Epidermal melanocyte (primary cell): Measurements from ENCODE around the gene CD244.
"Not testable (repeated sequence)": the region's sequence is repeated elsewhere in the genome, so short reads cannot be mapped to it uniquely, and the experiment has no call there.

Experiments used
- DNase-seq: peaks from one replicate; pipeline ENCODE4 v3.0.0; 2011; ENCODE audit warnings: low spot score; ENCODE audit not compliant: insufficient read length

CD244 gene

DNA sequence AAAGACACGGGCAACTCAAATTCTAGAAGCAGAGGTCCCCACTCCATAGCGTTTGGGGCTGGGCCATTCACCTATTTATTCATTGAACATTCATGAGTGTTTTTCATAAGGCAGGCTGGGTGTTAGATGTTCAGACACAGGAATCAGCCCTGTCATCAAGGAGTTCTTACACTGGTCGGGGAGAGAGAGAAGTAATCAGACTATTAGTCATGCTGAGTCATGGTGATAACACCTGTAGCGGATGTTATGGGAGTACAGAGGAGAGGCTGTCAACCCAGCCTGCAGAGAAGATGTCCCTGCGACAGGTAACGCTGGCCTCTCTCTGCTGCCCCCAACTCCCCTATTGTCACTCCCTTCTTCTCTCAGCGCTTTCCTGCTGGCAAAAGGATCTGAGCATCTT lies 49.5 kb downstream of the CD244 start:
- no peak for DNase-seq

DNA sequence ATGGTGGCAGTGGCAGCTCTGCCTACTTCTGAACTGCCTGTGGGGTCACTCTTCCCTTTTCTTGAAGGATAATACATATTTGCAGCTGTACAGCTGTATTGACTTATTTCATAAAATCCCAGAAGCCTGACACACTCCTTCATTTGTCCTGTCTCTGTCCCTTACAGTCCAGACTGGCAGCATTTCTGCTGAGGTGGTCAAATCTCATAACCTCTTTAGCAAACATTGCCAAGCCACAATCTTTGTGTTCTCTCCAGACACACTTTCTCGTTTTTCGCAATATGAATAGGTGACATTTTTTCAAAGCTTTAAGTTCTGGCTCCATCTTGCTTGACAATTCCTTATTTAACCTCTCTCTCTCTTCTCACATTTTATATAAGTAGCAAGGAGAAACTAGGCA lies 51.5 kb downstream of the CD244 start:
- DNase-seq, result no peak

DNA sequence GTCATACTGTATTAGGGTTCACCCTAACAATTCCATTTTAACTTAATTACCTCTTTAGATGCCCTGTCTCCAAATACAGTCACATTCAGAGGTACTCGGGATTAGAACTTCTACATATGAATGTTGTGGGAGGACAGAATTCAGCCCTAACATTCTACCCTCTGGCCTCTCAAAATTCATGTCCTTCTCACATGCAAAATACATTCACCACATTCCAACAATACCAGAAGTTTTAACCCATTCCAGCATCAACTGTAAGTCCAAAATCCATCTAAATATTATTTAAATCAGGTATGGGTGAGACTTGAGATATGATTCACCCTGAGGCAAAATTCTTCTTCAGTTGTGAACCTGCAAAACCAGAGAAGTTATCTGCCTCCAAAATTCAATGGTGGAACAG lies 52.2 kb downstream of the CD244 start:
- DNase-seq, result no peak

DNA sequence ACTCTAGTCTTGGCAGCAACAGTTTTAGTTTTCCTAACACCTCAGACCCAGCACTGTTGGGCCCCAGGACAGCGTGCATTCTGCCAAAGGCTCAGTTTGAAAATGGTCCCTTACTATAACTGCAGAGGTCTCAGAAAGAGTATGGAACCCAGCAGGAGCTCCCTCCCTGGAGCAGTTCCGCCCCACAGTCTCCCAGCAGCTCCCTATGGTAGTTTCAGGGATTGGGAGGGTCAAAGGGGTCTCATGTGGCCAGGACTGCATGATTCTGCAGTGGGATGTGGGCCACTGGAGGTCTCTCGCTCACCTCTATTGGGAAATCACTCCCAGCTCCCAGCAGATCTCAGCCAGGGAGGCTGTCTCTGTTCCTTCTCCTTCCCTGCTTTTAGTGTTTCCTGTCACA lies 54.4 kb downstream of the CD244 start:
- no peak for DNase-seq

DNA sequence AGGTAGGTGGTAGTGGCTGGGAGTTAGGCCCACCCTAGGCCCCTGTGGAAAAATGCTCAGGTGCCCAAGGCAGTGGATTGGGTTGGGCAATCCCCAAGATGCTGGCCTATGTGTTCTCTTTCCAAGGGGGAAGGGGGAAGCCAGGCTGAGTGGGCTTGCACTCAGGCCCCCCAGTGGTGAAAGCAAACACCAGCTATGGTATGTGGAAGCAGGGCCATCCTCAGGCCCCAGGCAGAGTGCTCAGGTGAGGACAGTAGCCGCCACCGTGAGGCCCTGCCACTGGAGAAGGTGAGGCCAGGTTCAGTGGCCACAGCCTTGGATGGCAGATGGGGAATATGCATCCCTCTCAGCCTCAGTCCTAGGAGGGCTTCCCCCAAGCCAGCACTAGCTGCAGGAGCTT lies 54.9 kb downstream of the CD244 start:
- DNase-seq, result no peak

DNA sequence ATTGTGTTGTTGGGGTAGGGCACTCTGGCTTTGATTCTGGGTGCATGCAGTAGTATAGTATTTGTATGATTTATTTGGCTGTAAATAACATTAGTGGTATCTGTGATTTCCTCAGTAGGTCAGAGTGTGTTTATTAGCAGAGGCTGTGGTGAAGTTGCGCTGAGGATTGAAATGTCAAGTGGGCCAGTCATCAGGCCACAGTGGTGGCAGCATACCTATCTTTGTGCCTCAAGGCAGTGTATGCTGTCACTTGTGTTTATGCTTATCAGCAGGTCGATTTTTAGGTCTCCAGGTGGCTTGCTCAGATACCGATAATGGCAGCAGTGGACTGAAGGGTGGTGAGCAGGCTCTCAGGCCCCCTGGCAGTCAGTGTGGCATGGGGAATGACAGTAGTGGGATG lies 55.4 kb downstream of the CD244 start:
- no peak for DNase-seq

DNA sequence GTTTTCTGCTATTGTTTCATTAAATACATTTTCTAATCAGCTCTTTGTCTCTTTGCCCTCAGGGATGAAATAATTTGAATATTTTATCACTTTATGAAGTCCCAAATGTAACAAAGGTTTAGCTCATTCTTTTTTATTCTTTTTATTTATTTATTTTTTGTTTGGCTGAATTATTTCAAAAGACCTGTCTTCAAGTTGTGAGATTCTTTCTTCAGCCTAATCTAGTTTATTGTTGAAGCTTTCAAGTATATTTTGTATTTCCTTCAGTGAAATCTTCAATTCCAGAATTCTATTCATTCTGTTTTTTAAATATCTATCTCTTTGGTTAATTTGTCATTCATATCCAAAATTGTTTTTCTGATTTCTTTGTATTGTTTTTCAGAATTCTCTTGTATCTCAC lies 55.9 kb downstream of the CD244 start:
- no peak for DNase-seq

DNA sequence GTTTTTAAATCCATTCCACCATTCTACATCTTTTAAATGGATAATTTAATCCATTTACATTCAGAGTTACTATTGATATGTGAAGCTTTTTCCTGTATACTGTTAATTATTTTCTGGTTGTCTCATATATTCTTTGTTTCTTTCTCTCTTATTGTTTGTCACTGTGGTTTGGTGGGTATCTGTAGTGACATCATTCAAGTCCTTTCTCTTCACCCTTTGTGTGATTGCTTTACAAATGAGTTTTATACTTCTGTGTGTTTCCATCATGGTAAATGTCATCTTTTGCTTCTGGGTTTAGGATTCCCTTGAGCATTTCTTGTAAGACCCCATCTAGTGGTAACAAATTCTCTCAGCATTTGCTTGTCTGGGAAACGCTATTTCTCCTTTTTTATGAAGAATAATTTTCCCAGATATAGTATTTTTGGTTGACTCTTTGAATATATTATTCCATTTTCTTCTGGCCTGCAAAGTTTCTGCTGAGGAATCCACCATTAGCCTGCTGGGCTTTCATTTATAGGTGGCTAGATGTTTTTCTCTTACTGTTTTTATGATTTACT lies 56.5 kb downstream of the CD244 start:
- no peak for DNase-seq

DNA sequence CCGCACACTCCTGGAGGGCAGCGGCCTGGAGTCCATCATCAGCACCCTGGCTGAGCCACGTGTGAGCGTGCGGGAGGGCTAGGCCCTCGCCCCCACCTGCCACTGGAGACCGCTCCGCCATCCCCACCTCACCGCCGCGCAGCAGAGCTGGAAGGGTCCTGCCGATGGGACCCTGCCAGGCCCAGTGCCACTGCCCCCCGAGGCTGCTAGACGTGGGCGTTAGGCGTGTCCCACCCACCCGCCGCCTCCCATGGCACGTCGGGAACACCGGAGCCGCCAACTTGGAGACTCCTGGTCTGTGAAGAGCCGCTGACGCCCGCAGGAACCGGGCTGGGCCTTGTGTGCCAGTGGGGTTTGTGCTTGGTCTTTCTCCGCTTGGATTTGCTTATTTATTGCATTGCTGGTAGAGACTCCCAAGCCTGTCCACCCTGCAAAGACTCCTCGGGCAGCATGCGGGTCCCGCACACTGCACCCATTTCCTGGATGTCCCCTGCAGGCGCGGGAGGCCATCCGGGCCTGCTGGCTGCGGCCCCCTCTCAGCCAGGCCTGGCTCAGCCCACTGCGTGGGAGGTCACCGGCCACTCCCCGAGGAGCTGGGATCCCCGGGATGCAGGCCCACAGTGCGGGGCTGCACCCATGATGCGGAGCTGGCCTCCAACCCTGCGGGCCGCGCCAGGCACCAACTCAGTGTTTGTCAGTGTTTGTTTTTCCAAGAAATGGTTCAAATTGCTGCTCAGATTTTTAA lies 60.7 kb downstream of the CD244 start:
- no peak for DNase-seq

DNA sequence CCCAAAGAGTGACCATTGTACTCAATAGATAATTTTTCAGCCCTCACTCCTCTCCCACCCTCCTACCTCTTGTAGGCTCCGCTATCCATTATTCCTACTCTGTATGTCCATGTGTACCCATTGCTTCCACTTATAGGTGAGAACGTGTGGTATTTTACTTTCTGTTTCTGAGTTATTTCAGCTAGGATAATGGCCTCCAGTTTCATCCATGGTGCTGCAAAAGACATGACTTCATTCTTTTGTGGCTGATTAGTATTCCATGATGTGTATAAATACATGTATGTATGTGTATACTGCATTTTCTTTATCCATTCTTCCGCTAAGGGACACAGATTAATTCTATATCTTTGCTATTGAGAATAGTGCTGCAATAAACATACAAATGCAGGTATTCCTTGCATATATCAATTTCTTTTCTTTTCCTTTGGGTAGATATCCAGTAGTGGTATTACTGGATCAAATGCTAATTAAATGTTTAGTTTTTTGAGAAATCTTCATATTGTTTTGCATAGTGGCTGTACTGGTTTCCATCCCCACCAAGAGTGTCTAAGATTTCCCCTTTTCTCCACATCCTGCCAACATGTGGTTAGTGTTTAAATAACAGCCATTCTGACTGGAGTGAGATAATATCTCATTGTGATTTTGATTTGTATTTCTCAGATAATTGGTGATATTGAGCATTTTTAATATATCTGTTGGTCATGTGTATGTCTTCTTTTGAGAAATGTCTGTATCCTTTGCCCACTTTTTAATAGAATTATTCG lies 61.9 kb downstream of the CD244 start:
- DNase-seq, result no peak

DNA sequence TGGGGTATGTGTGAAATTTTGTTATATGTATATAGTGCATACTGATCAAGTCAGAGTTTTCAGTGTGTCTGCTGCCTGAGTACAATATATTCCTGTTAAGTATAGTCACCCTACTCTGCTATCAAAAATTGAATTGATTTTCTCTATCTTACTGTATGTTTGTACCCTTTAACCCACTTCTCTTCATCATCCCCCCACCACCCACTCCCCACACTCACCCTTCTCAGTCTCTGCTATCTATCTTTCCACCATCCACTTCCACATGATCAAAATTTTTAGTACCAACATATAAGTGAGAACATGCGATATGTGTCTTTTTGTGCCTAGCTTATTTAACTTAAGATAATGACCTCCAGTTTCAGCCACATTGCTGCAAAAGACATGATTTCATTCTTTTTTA lies 62.5 kb downstream of the CD244 start:
- no peak for DNase-seq

DNA sequence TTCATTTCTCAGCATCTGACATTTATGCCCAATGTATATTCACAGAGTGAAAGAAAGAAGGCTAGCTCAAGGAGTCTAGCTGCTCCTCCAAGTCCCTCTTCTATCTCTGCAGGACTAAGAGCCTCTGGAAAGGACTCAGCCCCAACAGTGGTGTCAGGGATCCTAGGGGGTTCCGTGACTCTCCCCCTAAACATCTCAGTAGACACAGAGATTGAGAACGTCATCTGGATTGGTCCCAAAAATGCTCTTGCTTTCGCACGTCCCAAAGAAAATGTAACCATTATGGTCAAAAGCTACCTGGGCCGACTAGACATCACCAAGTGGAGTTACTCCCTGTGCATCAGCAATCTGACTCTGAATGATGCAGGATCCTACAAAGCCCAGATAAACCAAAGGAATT lies 63.0 kb downstream of the CD244 start:
- no peak for DNase-seq

DNA sequence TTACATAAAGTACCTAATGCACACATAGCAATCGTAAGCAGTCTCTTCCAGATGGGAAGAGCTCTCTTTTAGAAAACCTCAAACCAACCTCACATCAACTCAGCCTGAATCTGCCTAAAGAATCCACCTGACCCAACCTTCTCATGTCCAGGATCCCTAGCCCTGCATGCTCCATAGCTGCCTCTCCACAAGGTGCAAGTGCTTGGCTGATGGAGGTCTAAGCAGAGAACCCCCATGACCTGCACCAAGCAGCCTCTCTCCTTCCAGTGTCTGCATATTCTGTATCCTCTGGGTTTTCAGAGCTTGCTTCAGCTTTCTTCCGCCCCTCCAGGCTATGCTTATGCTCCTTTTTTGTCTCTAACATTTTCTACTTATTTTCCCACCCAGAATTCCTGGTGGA lies 64.2 kb downstream of the CD244 start:
- no peak for DNase-seq

DNA sequence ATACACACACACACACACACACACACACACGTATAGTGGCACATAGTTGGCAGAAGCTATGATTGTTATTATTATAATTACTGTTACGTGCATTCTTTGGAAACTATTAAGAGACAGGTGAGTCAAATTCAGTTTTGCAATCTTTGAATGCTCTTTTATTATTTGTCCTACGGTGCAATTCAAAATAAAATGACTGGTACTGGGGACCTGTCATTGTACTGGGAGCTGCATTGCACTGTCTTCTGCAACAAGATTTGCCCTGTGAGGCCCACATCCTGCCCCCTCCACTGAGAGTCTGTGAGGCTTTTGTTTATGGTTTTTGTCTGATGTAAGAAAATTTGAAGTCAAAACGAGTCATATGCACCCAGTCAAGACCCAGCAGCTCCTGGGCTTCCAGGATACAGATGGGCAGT lies 64.8 kb downstream of the CD244 start:
- DNase-seq, result no peak

DNA sequence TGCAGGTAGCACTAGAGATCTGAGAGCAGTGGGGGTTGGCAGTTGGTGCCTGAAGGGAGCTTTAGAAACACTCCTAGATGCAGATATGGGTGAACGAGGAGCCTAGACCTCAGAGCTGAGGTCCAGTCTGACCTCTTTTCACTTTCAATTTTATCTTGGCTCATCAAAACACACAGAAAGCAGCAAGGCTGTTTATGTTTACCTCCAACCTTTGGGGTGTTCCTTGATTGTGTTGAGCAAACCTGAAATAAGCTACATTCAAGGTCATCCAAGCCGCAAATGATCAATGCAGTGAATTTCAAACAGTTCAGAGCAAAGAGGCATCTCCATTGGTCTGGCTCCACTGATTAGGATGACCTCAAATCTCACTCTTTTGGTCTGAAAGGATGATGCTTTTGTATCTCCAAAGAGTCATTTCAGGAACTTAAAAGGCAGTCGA lies 65.4 kb downstream of the CD244 start:
- DNase-seq, result no peak

DNA sequence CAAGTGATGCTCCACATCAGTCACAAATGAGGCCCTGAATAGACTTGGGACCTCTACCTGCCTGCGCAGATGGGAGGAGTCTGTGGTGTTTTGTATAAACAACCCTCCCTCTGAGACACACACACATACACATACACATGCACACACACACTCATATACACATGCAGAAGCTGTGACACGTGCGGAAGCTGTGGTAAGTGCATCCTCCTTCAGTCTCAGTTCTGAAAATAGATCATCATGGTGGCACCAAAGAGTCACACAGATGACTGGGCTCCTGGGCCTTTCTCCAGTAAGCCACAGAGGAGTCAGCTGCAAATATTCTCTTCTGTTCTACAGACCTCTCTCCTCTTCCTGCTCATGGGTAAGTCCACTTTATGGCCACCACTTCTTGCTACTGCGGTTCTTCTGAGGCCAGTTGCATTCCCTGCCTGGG lies 66.7 kb downstream of the CD244 start, which contains the start of gene LY9:
Gene LY9 (plus strand): TSS at position 224 of the 433 bp plus-strand sequence. CDS start 14 bp downstream, at position 238.
- no peak for DNase-seq

DNA sequence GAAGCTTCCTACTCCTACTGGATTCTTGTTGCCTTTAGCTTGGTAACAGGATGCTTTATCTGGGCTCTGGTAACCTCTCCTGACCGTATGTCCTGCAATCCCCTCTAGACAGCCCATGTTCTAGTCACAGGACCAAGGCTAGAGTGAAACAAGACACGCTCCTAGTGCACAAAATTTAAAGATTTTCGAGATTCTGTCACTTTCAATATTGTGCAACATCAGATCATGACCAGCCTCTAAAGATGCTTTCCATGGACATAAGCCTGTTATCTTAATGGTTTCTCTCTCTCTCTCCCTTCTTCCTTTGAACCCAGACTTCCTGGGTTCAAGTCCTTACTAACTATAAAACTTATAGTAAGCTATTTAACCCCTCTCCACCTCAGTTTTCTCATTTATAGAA lies 68.3 kb downstream of the CD244 start:
- DNase-seq, result no peak

DNA sequence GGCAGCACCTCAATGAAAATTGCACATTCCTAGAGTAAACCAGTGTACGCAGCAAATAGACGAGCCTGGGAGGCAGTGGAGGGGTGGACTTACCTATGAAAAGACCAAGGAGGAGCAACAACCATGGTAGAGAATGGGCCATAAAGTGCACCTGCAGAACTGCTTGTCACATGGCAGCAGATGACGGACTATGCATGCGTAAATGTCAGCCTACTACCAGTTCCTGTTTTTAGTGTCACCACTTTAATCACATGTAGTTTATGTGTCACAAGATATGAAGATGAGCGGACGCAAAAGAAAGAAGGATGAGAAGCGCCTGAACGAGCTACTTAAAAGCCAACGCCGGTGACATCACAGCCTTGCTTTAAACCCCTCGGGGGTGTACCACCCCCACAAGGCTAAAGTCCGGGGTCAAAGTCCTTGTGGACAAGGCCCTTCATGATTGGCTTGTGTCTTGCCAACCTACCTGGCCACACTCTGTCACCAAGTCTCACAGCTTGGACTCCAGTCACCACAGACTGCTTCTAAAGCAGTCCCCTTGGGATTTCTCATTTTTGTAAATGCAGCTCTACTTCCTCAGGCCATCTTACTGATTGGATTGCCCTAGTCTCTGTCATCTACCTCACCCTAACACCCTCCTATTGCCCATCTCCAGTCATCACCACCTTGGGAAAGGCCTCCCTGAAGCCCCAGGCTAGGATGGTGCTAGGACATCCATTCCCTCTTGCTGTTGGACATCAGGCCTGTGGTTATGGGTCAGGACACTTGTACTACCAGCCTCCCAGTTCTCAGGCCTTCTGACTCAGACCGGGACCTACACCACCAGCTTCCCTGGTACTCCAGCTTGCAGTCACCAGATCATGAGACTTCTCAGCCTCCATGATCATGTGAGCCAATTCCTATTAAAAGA lies 72.7 kb downstream of the CD244 start:
- no peak for DNase-seq

DNA sequence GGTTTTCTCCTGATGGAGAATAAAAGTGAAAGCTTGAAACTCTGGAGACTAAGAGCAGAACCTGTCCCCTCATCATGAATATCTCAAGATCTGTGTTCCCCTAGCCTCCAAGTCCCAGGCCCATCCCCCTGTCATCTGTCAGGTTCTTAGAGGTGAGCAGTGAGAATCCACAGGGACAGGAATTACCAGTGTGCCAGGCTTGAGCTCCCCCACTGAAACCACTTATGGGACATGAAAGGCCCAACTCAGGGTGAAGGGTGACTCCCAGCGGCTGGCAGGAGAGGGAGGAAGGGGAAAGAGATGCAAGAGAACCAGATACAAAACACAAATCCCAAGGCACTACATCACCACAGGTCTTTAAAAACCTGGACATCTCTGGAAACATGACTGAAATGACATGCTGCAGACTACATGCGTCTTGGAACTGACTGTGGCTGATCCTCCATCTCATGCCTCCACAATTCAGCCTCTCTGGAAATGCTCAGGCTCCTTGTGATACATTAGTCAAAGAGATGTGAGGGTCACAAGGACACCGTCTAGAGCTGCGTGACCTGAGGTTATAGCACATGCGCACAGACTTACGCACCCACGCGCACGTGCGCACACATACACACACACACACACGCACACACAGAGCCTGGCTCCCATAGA lies 73.5 kb downstream of the CD244 start:
- no peak for DNase-seq

DNA sequence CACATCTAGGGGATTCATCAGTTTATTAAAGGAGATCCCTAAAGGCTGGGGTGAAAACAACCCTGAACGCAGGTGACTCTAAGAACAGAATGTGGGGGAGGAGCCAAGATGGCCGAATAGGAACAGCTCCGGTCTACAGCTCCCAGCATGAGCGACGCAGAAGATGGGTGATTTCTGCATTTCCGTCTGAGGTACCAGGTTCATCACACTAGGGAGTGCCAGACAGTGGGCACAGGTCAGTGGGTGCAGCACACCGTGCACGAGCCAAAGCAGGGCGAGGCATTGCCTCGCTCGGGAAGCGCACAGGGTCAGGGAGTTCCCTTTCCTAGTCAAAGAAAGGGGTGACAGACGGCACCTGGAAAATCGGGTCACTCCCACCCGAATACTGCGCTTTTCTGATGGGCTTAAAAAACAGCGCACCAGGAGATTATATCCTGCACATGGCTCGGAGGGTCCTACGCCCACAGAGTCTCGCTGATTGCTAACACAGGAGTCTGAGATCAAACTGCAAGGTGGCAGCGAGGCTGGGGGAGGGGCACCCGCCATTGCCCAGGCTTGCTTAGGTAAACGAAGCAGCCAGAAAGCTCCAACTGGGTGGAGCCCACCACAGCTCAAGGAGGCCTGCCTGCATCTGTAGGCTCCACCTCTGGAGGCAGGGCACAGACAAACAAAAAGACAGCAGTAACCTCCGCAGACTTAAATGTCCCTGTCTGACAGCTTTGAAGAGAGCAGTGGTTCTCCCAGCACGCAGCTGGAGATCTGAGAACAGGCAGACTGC lies 79.5 kb downstream of the CD244 start:
- DNase-seq, result not testable (repeated sequence)
